HFF-Myc (cell line): Measurements from ENCODE around the gene MRPL10.

Experiments used
- DNase-seq: peaks from one replicate; pipeline ENCODE4 v3.0.0-alpha.2; 2011; ENCODE audit warnings: low read depth; ENCODE audit errors: extremely low read depth
- H3K4me3 ChIP-seq: replicated peaks from 2 replicates; pipeline ENCODE4 v1.5.1; 2011; ENCODE audit warnings: low read depth, mild to moderate bottlenecking, control low read depth, low read length
- TF ChIP-seq, protein P1 (sequence below): IDR thresholded peaks from 2 replicates; pipeline ENCODE4 v1.5.1; 2012; ENCODE audit warnings: mild to moderate bottlenecking, low read depth, low read length, control low read depth; ENCODE audit errors: missing control alignments

The MRPL10 gene

GRCh38 chr17:47820033-47820789 is 11.1 kb downstream of the MRPL10 start:
- no peak for DNase-seq
- H3K4me3 ChIP-seq, result no peak overlapping the region
- TF ChIP-seq, protein P1, sequence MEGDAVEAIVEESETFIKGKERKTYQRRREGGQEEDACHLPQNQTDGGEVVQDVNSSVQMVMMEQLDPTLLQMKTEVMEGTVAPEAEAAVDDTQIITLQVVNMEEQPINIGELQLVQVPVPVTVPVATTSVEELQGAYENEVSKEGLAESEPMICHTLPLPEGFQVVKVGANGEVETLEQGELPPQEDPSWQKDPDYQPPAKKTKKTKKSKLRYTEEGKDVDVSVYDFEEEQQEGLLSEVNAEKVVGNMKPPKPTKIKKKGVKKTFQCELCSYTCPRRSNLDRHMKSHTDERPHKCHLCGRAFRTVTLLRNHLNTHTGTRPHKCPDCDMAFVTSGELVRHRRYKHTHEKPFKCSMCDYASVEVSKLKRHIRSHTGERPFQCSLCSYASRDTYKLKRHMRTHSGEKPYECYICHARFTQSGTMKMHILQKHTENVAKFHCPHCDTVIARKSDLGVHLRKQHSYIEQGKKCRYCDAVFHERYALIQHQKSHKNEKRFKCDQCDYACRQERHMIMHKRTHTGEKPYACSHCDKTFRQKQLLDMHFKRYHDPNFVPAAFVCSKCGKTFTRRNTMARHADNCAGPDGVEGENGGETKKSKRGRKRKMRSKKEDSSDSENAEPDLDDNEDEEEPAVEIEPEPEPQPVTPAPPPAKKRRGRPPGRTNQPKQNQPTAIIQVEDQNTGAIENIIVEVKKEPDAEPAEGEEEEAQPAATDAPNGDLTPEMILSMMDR, result no peak

DNA sequence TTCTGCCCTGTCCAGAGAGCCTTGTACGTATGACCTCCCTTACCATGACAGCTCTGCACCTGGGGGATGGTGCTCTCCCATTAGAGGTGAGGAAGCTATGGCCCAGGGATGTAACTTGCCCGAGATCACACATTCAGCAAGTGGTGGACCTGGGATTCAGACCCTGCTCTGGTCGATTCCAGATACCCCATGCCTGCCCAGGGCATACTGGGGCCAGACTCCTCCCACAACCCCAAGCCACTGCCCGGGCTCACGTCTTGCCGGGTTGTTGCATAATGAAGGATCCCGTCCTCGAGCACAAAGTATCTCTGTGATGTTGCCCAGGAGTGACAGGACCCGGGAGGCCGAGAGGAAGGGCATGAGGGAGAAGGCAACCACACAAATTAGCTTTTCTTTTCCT is 11.9 kb downstream of the MRPL10 start:
- H3K4me3 ChIP-seq, result no peak overlapping the region
- no peak for DNase-seq
- TF ChIP-seq, protein P1, result no peak

DNA sequence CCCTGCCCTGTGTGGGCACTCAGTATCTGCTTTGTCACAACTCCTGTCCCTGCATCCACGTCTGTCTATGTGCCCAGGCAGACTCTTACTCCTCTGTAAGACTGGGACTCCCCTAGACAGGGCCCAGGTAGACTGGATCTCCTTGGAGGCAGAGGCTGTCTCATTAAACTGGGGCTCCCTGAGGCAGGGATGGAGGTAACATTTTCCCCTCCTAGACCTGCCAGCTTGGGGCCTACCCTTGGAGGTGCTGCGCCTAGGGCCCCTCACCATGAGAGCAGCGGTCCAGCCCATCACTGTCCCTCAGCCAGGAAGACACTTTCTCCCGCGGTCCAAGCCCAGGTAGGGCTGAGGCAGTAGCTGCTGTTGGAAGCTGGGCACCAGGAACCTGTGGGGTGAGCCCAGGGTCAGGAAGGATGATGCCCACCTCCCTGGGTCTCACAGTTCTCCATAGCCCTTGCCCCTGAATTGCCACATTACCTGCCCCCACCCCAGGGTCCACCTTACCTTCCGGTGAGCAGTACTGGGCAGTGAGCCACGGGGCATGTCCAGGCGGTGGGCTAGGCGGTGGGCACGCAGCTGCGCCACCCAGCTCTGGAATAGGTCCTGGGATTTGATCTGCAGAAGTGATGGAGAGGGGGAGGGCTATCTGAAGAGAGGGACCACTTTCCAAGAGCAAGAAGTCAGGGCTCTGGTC is 13.2 kb downstream of the MRPL10 start:
- DNase-seq, result no peak
- no peak overlapping the region for H3K4me3 ChIP-seq
- TF ChIP-seq, protein P1, result no peak

DNA sequence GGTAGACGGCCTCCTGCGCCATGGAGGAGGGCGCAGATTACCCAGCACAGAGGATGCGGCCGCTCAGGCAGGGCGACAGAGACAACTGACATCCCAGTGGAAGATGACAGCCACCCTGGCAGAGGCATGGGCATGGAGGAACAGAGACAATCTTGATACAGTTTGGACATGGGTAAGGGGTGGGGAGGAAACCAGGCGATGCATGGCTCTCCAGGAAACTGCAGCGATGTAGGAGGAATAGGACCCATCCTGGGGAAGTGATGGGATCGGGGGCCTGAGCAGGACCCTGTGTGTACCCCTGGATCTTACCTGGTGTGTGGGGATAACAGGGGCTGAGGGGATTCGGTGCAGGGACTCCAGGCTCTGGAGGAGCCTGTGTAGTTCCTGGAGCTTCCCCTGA is 14.4 kb downstream of the MRPL10 start:
- TF ChIP-seq, protein P1, result no peak
- H3K4me3 ChIP-seq, result no peak overlapping the region

GRCh38 chr17:47816111-47816735 is 15.1 kb downstream of the MRPL10 start:
- TF ChIP-seq, protein P1, result no peak
- no peak overlapping the region for H3K4me3 ChIP-seq
- no peak for DNase-seq

More for the DNA sequence above, 14.4 kb downstream of the MRPL10 start:
- DNase-seq, result no peak

- H3K4me3 ChIP-seq, result no peak overlapping the region
- TF ChIP-seq, protein P1, result no peak
- no peak for DNase-seq
Measured at GRCh38 chr17:47815106-47815918, 16.0 kb downstream of the MRPL10 start.
